GM12875 (cell line): ENCODE data around the gene OSER1.

Experiments used
- H3K4me3 ChIP-seq: one replicate; pipeline ENCODE4 v1.5.1; 2011; ENCODE audit warnings: low read depth, low read length, control low read depth
- TF ChIP-seq, protein P1 (sequence below): IDR thresholded peaks from 2 replicates; pipeline ENCODE4 v1.5.1; 2011; ENCODE audit warnings: low read depth, mild to moderate bottlenecking, control low read depth, inconsistent platforms, low read length, moderate library complexity, borderline replicate concordance; ENCODE audit not compliant: insufficient read depth

Gene OSER1

DNA sequence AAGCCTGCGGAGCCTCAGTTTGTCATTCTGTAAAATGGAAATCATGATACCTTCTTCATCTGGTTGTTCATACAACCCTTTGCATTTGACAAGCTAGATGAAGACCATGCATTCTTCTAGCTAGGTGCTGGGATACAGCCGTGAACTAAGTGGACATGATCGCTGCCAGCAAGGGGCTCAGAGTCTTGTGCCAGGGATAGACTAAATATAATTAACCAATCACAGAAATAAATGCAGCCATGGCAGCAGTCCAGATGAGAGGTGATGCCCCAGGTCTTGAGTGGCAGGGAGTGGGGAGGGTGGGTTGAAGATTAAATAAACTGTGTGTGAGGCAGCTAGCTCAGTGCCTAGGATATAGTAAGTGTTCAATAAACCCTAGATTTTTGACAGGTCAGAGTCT is 42.8 kb downstream of the OSER1 start:
- TF ChIP-seq, protein P1, sequence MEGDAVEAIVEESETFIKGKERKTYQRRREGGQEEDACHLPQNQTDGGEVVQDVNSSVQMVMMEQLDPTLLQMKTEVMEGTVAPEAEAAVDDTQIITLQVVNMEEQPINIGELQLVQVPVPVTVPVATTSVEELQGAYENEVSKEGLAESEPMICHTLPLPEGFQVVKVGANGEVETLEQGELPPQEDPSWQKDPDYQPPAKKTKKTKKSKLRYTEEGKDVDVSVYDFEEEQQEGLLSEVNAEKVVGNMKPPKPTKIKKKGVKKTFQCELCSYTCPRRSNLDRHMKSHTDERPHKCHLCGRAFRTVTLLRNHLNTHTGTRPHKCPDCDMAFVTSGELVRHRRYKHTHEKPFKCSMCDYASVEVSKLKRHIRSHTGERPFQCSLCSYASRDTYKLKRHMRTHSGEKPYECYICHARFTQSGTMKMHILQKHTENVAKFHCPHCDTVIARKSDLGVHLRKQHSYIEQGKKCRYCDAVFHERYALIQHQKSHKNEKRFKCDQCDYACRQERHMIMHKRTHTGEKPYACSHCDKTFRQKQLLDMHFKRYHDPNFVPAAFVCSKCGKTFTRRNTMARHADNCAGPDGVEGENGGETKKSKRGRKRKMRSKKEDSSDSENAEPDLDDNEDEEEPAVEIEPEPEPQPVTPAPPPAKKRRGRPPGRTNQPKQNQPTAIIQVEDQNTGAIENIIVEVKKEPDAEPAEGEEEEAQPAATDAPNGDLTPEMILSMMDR: no peak
- no peak overlapping the region for H3K4me3 ChIP-seq

- TF ChIP-seq, protein P1: no peak
- H3K4me3 ChIP-seq: no peak overlapping the region
Observed at GRCh38 chr20:44166477-44166876, 44.1 kb downstream of the OSER1 start.

DNA sequence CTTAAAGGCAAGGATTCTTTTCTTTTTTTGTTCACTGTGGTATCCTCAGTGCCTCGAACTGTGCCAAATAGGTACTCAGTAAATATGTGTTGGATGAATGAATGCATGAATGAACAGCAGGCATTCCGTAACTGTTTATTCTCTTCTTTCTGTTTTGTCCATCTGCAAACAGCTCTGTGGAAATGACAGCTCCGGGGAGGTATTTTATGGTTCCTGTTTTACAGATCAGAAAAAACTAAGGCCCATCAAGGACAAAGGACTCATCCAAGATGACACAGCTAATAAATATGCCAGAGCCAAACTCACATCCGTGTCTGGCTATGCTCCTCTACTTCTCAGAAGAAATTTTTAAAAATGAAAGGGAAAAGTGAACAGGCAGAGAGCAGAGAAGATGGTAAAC is 44.6 kb downstream of the OSER1 start:
- TF ChIP-seq, protein P1: no peak
- H3K4me3 ChIP-seq: no peak overlapping the region

- no peak overlapping the region for H3K4me3 ChIP-seq
- TF ChIP-seq, protein P1: no peak
Observed at GRCh38 chr20:44160133-44160532, 50.4 kb downstream of the OSER1 start.

DNA sequence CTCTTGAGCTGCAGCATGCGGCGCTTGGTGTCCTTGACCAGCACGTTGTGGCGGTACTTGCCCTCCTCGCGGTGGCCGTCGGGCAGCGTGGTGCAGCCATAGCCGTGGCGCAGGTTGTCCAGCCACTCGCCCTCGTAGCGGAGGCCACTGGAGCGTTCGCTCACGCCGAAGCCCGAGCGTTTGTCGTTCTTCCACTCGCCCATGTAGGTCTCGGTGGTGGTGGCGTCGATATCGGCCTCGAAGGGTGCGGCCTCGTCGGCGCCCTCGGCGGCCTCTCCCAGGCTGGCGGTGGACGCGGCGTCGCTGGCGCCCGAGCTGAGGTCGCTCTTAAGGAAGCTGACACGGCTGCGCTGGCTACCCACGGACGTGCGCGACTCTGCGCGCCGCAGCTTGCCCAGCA is 50.9 kb downstream of the OSER1 start:
- no peak overlapping the region for H3K4me3 ChIP-seq
- TF ChIP-seq, protein P1: no peak

GRCh38 chr20:44159125-44159524 is 51.4 kb downstream of the OSER1 start:
- TF ChIP-seq, protein P1: no peak
- no peak overlapping the region for H3K4me3 ChIP-seq

DNA sequence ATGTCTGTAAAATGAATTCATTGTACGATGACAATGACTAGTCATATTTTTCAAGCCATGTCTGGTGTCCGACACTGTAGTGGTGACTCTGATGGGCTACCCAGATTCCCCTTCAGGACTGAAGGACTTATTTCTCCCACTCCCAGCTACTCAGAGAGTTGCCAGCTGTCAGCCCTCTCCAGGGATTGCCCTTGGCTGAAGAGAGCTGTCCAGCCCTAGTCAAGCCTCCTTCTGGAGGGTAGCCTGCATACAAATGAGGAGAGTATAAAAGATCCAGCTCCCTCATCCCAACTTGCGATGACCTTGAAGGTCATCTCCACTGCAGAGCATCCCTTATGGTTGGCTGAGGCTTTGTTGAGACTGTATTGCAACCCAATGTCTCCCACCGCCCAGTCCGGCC is 53.5 kb downstream of the OSER1 start:
- H3K4me3 ChIP-seq: no peak overlapping the region
- TF ChIP-seq, protein P1: no peak
